Measurements from ENCODE around the gene JMY.

JMY gene

DNA sequence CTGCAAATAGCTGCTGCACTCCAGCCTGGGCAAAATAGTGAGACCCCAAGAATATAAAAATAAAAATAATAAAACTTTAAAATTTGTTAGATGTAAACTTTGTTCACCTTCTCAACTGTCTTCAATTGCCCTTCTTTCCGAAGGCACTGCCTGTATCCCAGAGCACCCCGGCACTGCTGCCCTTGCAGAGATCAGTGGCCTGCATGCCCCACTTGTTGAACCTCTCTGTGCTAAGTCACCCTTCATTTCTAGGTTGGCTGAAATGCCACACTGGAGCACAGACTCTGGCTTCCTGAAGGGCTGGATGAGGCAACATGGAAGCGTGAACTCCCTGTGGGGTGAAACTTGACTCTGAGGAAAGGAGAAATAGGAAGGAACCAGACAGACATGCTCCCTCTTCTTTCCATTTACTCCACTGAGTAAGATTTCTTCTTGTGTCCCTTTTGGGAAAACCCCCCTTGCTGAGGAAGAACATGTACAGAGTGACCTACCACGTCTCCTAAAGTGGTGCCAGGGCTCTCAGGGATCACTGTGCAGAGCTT, 8.4 kb upstream of the JMY start:
- TF ChIP-seq CTCF (IDR thresholded peaks at IDR 0.05): no peak

GRCh38 chr5:79229357-79230174, 6.4 kb upstream of the JMY start:
- TF ChIP-seq CTCF (IDR thresholded peaks at IDR 0.05): no peak

- no peak for TF ChIP-seq CTCF (IDR thresholded peaks at IDR 0.05)
Observed at GRCh38 chr5:79235261-79235633, 684 bp upstream of the JMY start.

DNA sequence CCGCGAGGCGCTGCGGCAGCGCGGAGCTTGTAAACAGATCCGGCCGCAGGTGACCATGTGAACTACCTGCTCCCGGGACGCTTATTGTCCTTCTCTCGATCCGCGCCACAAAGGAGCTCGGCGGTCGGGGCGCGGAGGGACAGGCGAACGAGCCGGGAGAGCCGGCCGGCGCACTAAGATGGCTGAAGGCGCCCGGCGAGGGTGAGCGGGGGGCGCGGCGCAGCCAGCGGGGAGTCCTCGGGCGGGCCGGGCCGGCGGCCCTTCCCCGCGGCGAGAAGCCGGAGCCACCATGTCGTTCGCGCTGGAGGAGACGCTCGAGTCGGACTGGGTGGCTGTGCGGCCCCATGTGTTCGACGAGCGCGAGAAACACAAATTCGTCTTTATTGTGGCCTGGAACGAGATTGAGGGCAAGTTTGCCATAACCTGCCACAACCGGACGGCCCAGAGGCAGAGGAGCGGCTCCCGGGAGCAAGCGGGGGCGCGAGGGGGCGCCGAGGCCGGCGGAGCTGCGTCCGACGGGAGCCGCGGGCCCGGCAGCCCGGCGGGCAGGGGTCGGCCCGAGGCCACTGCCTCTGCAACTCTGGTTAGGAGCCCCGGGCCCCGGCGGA, 535 bp downstream of the JMY start:
- no peak for TF ChIP-seq CTCF (IDR thresholded peaks at IDR 0.05)

- TF ChIP-seq CTCF (IDR thresholded peaks at IDR 0.05): no peak
Observed at GRCh38 chr5:79236970-79237739, 1.2 kb downstream of the JMY start.

- no peak for TF ChIP-seq CTCF (IDR thresholded peaks at IDR 0.05)
Observed at GRCh38 chr5:79237740-79238560, 2.0 kb downstream of the JMY start.

DNA sequence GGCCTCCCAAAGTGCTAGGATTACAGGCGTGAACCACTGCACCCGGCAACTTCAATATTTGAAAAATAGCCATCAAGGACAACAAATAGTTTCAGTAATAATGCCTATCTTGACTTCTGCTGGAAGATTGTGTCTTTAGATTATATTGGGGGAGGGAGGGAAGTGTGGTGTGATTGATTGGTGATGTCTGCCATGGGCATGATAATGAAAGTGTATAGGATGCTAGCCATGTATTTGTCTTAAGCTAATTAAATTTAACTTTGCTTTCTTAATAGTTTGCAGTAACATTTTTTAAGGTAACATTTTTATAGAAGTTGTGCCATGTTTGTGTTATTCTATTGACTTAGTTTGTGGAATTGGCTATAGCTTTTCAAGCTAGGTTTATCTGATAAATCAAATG, 4.6 kb downstream of the JMY start:
- no peak for TF ChIP-seq CTCF (IDR thresholded peaks at IDR 0.05)
